D721Med (cell line): ENCODE results near the gene AFAP1L2.

Experiments used
- DNase-seq: peaks from one replicate; pipeline ENCODE4 v3.0.0; 2011; ENCODE audit warnings: low spot score; ENCODE audit not compliant: insufficient read length
- FAIRE-seq: peaks from 2 replicates; lab custom pipeline; 2011; peaks lifted over from hg19 to GRCh38; lab: Jason Lieb, UNC
- TF ChIP-seq, protein P1 (sequence below): IDR thresholded peaks from 2 replicates; pipeline ENCODE4 v1.5.1; 2012; ENCODE audit warnings: mild to moderate bottlenecking, control low read depth; ENCODE audit not compliant: insufficient read depth; ENCODE audit errors: missing control alignments

The AFAP1L2 gene

DNA sequence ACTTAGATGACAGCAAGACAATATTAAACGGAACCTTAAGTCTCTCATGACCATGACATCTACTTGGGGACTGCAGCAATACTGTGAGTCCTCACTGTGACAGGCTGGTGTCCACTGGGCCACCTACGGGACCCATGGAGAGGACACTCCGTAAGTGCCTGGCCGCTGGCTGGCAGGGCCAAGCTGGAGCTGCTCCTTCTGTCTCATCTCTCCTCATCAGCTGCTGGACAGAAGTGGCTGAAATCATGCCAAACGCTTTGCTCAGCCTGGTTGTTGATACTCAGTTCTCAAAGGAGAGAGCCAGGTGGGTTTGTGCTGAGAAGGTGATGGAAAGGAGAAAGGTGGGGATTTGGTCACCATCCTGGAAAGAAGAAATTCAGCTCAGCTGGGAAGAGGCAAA is 33.3 kb downstream of the AFAP1L2 start:
- DNase-seq (no peak), FAIRE-seq (no peak)
- TF ChIP-seq, protein P1, sequence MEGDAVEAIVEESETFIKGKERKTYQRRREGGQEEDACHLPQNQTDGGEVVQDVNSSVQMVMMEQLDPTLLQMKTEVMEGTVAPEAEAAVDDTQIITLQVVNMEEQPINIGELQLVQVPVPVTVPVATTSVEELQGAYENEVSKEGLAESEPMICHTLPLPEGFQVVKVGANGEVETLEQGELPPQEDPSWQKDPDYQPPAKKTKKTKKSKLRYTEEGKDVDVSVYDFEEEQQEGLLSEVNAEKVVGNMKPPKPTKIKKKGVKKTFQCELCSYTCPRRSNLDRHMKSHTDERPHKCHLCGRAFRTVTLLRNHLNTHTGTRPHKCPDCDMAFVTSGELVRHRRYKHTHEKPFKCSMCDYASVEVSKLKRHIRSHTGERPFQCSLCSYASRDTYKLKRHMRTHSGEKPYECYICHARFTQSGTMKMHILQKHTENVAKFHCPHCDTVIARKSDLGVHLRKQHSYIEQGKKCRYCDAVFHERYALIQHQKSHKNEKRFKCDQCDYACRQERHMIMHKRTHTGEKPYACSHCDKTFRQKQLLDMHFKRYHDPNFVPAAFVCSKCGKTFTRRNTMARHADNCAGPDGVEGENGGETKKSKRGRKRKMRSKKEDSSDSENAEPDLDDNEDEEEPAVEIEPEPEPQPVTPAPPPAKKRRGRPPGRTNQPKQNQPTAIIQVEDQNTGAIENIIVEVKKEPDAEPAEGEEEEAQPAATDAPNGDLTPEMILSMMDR: no peak

GRCh38 chr10:114370199-114370598 is 34.1 kb downstream of the AFAP1L2 start:
- TF ChIP-seq, protein P1: no peak
- FAIRE-seq: no peak
- no peak for DNase-seq

DNA sequence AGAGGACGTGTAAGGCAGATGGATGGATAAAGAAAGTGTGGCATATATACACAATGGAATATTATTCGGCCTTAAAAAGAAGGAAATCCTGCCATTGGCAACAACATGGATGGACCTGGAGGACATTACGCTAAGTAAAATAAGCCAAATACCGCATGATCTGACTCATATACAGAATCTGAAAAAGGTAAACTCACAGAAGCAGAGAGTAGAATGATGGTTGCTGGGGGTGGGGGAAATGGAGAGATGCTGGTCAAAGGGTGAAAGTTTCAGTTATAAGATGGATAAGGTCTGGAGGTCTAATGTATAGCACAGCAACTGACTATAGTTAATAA is 36.3 kb downstream of the AFAP1L2 start:
- TF ChIP-seq, protein P1: no peak
- no peak for FAIRE-seq
- no peak for DNase-seq

DNA sequence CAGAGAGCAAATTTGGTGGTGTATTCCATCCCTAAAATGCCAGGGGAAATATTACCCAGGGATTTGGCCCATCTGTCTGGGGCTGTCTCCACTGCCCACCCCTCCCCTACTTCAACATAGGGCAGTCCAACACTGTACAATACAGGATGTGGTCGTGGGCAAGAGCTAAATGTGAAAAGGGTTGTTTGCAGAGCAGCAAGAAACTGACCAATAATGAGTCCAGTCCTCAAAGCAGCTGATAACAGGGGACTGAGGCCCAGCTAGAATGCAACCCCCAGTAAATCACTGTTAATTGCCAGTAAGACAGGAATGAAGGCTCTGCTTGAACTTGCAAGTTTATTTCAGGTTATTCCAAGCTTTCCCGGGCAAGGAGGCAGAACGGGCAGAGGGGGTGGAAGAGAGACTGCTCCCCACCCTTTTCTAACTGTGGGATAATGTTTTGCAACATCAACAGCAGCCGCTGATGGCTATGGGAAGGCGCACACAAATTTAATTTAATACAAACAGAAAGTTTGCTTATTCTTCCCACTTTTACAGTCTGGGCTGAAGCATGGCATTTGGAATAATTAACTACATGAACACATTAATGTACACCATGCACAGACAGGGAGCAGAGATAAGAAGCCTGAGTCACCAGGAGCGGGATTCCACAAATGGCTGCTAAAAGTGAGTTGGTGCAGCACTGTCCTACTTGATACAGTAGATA is 36.8 kb downstream of the AFAP1L2 start:
- no peak for FAIRE-seq
- TF ChIP-seq, protein P1: no peak
- DNase-seq: no peak

DNA sequence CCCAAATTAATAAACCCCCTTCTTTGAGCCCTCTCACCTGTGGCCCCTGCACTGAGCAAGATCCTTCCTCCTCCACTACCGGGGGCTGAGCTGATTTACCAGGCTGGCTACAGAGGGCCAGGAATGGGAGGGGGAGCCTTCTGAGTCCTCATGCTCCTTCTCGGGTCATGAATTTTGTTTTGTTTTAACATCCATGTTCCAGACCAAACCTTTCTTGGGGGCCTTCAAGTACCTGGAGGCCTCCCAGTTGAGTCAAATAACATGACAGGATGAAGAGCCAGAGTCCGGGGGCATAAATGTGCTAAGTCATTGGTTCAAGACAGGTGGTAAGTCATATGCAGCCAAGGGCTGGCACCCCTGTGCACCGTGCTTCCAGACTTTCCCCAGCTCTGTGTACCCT is 39.6 kb downstream of the AFAP1L2 start:
- FAIRE-seq (no peak), DNase-seq (no peak)
- TF ChIP-seq, protein P1: no peak

DNA sequence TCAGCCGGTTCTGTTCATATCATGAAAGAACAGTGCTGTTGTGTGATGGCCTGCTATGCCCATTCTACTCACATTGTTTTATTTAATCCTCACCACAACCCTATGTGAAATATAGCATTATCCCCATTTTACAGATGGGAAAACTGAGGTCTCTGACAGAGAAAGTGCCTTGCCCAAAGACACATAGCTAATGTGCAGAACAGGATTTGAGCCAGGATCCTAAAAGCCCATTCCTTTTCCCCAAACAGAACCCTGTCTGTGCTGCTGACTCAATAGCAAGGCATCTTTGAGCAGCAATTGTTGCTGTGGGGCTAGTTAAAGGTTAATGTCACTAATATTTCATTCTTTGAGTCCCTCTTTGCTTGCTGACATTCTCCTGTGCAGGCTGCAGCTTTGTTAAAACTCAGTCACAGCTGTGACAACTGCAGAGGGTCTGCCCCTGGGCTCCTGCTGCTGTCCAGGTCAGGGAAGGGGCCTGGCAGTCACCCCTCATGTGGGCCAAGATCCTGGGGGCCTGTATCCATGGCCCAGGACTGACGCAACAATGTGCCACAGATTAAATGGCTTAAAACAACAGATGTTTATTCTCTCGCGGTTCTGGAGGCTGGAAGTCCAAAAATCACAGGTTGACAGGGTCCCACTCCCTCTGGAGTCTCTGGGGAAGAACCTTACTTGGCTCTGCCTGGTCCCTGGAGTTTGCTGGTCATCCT is 40.4 kb downstream of the AFAP1L2 start:
- DNase-seq: no peak
- TF ChIP-seq, protein P1: no peak
- FAIRE-seq: no peak

DNA sequence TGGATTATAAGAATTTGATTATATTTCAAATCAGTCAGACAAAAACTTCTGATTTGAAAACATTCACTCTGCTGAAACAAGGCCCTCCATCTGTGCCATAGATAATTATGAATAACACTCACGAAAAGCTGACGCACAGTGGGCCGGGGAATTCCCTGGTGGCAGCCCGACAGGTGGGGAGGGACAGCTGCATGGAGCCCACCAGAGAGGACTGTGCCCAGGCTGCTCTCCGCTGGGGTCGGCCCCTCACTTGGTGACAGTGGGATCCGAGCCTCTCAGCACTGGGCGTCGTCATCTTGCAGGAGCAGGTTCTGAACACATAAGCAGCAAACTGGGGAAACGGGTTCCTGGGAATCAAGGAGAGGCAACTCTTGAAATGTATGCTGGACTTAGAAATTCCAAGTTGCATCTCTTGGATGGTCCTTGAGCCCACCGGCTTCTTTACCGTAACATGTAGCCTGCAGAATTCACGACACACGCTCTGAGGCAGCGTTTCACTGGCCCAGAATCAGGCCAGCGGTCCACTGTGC is 41.4 kb downstream of the AFAP1L2 start:
- FAIRE-seq: no peak
- TF ChIP-seq, protein P1: no peak
- no peak for DNase-seq
